HepG2 (cell line): ENCODE results near the gene NOPCHAP1. TPM values are rescaled to one million over a fixed set of nuclear protein-coding genes. Genes with fewer than 3 reads are reported as not detected.

Source experiments
- ATAC-seq: fragments of 200-7000 bp; cut with Tn5 transposase; 3 replicates; pipeline ENCODE4 v1.9.1; 2020; ENCODE audit warnings: mild to moderate bottlenecking, moderate library complexity
- BruUV-seq: library from RNA; stranded (reverse); fragments of 400-500 nt; replicated peaks from 2 replicates; lab custom pipeline; 2021; lab: Mats Ljungman, UMichigan
- CTCF ChIA-PET: fragments of 300-600 bp; formaldehyde crosslinking; extraction: SDS; loops from one replicate; lab custom pipeline; 2021; ENCODE audit warnings: low total read pairs, inconsistent platforms, low intra/inter-chr PET ratio; lab: Yijun Ruan, JAX
- POLR2A ChIA-PET: fragments of 350-600 bp; sonication (Branson Sonifier 250); formaldehyde crosslinking; loops from one replicate; lab custom pipeline; 2020; ENCODE audit warnings: antibody characterized with exemption, inconsistent platforms; lab: Yijun Ruan, JAX
- DNase-seq: peaks from one replicate; pipeline ENCODE4 v3.0.0-alpha.2; 2015; ENCODE audit warnings: low spot score
- FAIRE-seq: peaks from 3 replicates; lab custom pipeline; 2011; peaks lifted over from hg19 to GRCh38; lab: Jason Lieb, UNC
- H2AFZ ChIP-seq: one replicate; pipeline ENCODE4 v1.6.1; 2011; ENCODE audit warnings: low read length, inconsistent platforms
- H3K27ac ChIP-seq: fragments of 300-600 bp; 3 replicates; pipeline ENCODE4 v1.8.0; 2011; ENCODE audit warnings: mixed run types, mild to moderate bottlenecking, mixed read lengths, low read length, inconsistent platforms; ENCODE audit not compliant: insufficient read depth; ENCODE audit errors: extremely low read length
- H3K27me3 ChIP-seq, 2 experiments: fragments of 200-600 bp in 1 of 2; 2 replicates in 1 of 2; 3 replicates in 1 of 2; pipeline versions ENCODE4 v1.6.0 to v1.8.0; 2011; ENCODE audit warnings: low read length in 2 of 2, mild to moderate bottlenecking in 2 of 2, moderate library complexity in 2 of 2, inconsistent platforms in 1 of 2; ENCODE audit not compliant: insufficient read depth in 2 of 2, control insufficient read depth in 1 of 2
- H3K36me3 ChIP-seq, 2 experiments: fragments of 200-600 bp in 1 of 2; replicated peaks in 1 of 2; 2 replicates in 1 of 2; 3 replicates in 1 of 2; pipeline versions ENCODE4 v1.5.1 to v1.8.0; 2011; ENCODE audit warnings: low read length in 2 of 2, inconsistent platforms in 1 of 2; ENCODE audit not compliant: insufficient read depth in 2 of 2, control insufficient read depth in 1 of 2
- H3K4me1 ChIP-seq: 2 replicates; pipeline ENCODE4 v1.5.1; 2012; ENCODE audit warnings: low read length, inconsistent platforms; ENCODE audit not compliant: insufficient read depth
- H3K4me2 ChIP-seq: 2 replicates; pipeline ENCODE4 v1.6.0; 2011; ENCODE audit warnings: low read depth, low read length, inconsistent platforms
- H3K4me3 ChIP-seq, 3 experiments: fragments of 200-600 bp in 1 of 3; sonication (generic), shearing (Covaris generic) in 1 of 3; replicated peaks in 1 of 3; 2 replicates each; pipeline ENCODE4 v1.5.1; 2011 to 2016; ENCODE audit warnings: low read length in 3 of 3, inconsistent platforms in 2 of 3, low read depth in 2 of 3, mild to moderate bottlenecking in 2 of 3, control low read depth in 1 of 3, mixed read lengths in 1 of 3; ENCODE audit not compliant: insufficient read depth in 1 of 3
- H3K79me2 ChIP-seq: one replicate; pipeline ENCODE4 v1.6.1; 2011; ENCODE audit warnings: low read length, inconsistent platforms; ENCODE audit not compliant: insufficient read depth
- H3K9ac ChIP-seq: 2 replicates; pipeline ENCODE4 v1.6.0; 2011; ENCODE audit warnings: mild to moderate bottlenecking, low read depth, low read length, inconsistent platforms; ENCODE audit not compliant: insufficient read depth
- H3K9me3 ChIP-seq: 2 replicates; pipeline ENCODE4 v1.5.1; 2012; ENCODE audit warnings: mild to moderate bottlenecking, low read length
- H4K20me1 ChIP-seq: 2 replicates; pipeline ENCODE4 v1.6.0; 2011; ENCODE audit warnings: inconsistent platforms, mild to moderate bottlenecking, low read length, moderate library complexity; ENCODE audit not compliant: insufficient read depth
- EP300 ChIP-seq, 3 experiments: sonication (generic) in 1 of 3; formaldehyde crosslinking in 1 of 3; IDR thresholded peaks; 2 replicates each; pipeline versions ENCODE4 v1.5.1 to v1.6.1; 2011 to 2020; ENCODE audit warnings: low read depth in 2 of 3, low read length in 2 of 3, borderline replicate concordance in 1 of 3, improper control_type of control experiment in 1 of 3, mild to moderate bottlenecking in 1 of 3, missing genetic modification reagents in 1 of 3, moderate library complexity in 1 of 3
- NFIB ChIP-seq: sonication (generic); formaldehyde crosslinking; IDR thresholded peaks from 2 replicates; pipeline ENCODE4 v1.9.0; 2021; ENCODE audit warnings: missing genetic modification reagents, mild to moderate bottlenecking, borderline replicate concordance
- PHB2 ChIP-seq: fragments of 450-650 bp; IDR thresholded peaks from 2 replicates; pipeline ENCODE4 v1.6.1; 2018; ENCODE audit not compliant: partially characterized antibody
- YEATS4 ChIP-seq: sonication (generic); formaldehyde crosslinking; IDR thresholded peaks from 2 replicates; pipeline ENCODE4 v1.4.0; 2020; ENCODE audit warnings: missing genetic modification reagents, borderline replicate concordance
- ZBTB1 ChIP-seq: sonication (generic); formaldehyde crosslinking; IDR thresholded peaks from 2 replicates; pipeline ENCODE4 v1.4.0; 2020; ENCODE audit warnings: missing genetic modification reagents, borderline replicate concordance
- ZNF274 ChIP-seq: sonication (generic); formaldehyde crosslinking; IDR thresholded peaks from 2 replicates; pipeline ENCODE4 v1.5.1; 2020; ENCODE audit warnings: mild to moderate bottlenecking, missing genetic modification reagents
- ZNF460 ChIP-seq: sonication (generic); formaldehyde crosslinking; IDR thresholded peaks from 2 replicates; pipeline ENCODE4 v1.5.1; 2020; ENCODE audit warnings: missing genetic modification reagents, mild to moderate bottlenecking, borderline replicate concordance
- ZNF484 ChIP-seq: sonication (generic); formaldehyde crosslinking; IDR thresholded peaks from 2 replicates; pipeline ENCODE4 v1.5.1; 2020; ENCODE audit warnings: mild to moderate bottlenecking, low read depth, missing genetic modification reagents, borderline replicate concordance
- ZNF567 ChIP-seq: sonication (generic); formaldehyde crosslinking; IDR thresholded peaks from 2 replicates; pipeline ENCODE4 v1.8.1; 2023; ENCODE audit warnings: mild to moderate bottlenecking, missing genetic modification reagents, borderline replicate concordance
- ZNF577 ChIP-seq: sonication (generic); formaldehyde crosslinking; IDR thresholded peaks from 2 replicates; pipeline ENCODE4 v1.4.0; 2020; ENCODE audit warnings: mild to moderate bottlenecking, low read depth, missing genetic modification reagents, borderline replicate concordance
- ZNF609 ChIP-seq: sonication (generic); formaldehyde crosslinking; IDR thresholded peaks from 2 replicates; pipeline ENCODE4 v1.4.0; 2020; ENCODE audit warnings: mild to moderate bottlenecking, missing genetic modification reagents, borderline replicate concordance
- ZNF672 ChIP-seq: sonication (generic); formaldehyde crosslinking; IDR thresholded peaks from 2 replicates; pipeline ENCODE4 v1.8.1; 2022; ENCODE audit warnings: missing genetic modification reagents
- ZNF768 ChIP-seq: sonication (generic); formaldehyde crosslinking; IDR thresholded peaks from 2 replicates; pipeline ENCODE4 v1.4.0; 2020; ENCODE audit warnings: missing genetic modification reagents
- ZNF891 ChIP-seq: sonication (generic); formaldehyde crosslinking; IDR thresholded peaks from 2 replicates; pipeline ENCODE4 v1.5.0; 2020; ENCODE audit warnings: mild to moderate bottlenecking, missing genetic modification reagents
- WGBS: methylation state at CpG from one replicate; pipeline ENCODE4 v1.1.6; 2017; ENCODE audit warnings: low lambda C conversion rate; 5-methylcytosine and 5-hydroxymethylcytosine counted together
- in situ Hi-C: cut with HindIII; loops from 2 replicates; pipeline ENCODE4 v1.10.0; 2017; ENCODE audit warnings: low pct_unique_long_range_greater_than_20kb; ENCODE audit not compliant: extremely low pct_ligation_motif_present
- intact Hi-C: fragments of 100-400 bp; cut with micrococcal nuclease; formaldehyde crosslinking; loops from one replicate; pipeline ENCODE4 v1.10.0; 2022; ENCODE audit not compliant: unreplicated experiment
- polyA plus RNA-seq, 8 experiments: library from polyadenylated mRNA; depleted of rRNA in 3 of 8; stranded (reverse) in 7 of 8; unstranded in 1 of 8; fragments of >200 nt; fragmentation: Illumina TruSeq in 4 of 8; extraction: Trizol in 4 of 8; gene quantifications; 2 replicates each; pipeline versions ENCODE4 v1.2.1 to v1.2.3, GENCODE V29; 2011 to 2016; ENCODE audit warnings: low read depth in 4 of 8, missing spikeins in 1 of 8, mixed read lengths in 1 of 8; ENCODE audit not compliant: insufficient read depth in 1 of 8
- total RNA-seq, 5 experiments: library from RNA; depleted of rRNA; stranded (reverse); fragments of >200 nt; fragmentation: Illumina TruSeq; extraction: Trizol; gene quantifications; 2 replicates each; pipeline ENCODE4 v1.2.3, GENCODE V29; 2016; ENCODE audit warnings: low read depth in 1 of 5
- TF ChIP-seq, protein P1 (sequence below): sonication (generic); formaldehyde crosslinking; IDR thresholded peaks from 2 replicates; pipeline ENCODE4 v1.5.0; 2020; ENCODE audit warnings: mild to moderate bottlenecking, missing genetic modification reagents

Gene NOPCHAP1
- total and polyA plus RNA-seq, 2 of the 13 experiments (the other 11 are each of a cell fraction or from before 2014, with no cell fraction given), result 5.7 to 38.1 TPM

- TF ChIP-seq ZNF609 (no peak), ZBTB1 (CRISPR knock-in tag) (no peak)
- TF ChIP-seq, protein P1, sequence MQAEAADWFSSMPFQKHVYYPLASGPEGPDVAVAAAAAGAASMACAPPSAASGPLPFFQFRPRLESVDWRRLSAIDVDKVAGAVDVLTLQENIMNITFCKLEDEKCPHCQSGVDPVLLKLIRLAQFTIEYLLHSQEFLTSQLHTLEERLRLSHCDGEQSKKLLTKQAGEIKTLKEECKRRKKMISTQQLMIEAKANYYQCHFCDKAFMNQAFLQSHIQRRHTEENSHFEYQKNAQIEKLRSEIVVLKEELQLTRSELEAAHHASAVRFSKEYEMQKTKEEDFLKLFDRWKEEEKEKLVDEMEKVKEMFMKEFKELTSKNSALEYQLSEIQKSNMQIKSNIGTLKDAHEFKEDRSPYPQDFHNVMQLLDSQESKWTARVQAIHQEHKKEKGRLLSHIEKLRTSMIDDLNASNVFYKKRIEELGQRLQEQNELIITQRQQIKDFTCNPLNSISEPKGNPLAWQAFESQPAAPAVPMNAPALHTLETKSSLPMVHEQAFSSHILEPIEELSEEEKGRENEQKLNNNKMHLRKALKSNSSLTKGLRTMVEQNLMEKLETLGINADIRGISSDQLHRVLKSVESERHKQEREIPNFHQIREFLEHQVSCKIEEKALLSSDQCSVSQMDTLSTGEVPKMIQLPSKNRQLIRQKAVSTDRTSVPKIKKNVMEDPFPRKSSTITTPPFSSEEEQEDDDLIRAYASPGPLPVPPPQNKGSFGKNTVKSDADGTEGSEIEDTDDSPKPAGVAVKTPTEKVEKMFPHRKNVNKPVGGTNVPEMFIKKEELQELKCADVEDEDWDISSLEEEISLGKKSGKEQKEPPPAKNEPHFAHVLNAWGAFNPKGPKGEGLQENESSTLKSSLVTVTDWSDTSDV (CRISPR knock-in tag), result no peak
Measured at GRCh38 chr12:105018776-105019175, 32.7 kb downstream of the NOPCHAP1 start (continued).

- no peak for FAIRE-seq
- Histone ChIP-seq H3K27me3 (no peaks in the 10 kb centered on the region), H2AFZ (no peak overlapping the region), H3K79me2 (no peaks in the 10 kb centered on the region), H3K4me2 (no peak overlapping the region), H3K27ac (no peak overlapping the region), H3K9ac (no peak overlapping the region), H3K4me3 (no peak overlapping the region), H3K36me3 (no peaks in the 10 kb centered on the region; a peak in 1 of 5 replicates), H3K4me1 (no peaks in the 10 kb centered on the region), H4K20me1 (no peaks in the 10 kb centered on the region), H3K9me3 (no peaks in the 10 kb centered on the region)
- WGBS, result 96% methylated on average over 3 of the region's 3 CpGs
- ChIA-PET CTCF (no interaction called here), POLR2A (no interaction called here)
- BruUV-seq, result no TSS peak
- ATAC-seq, result no peak
- intact Hi-C loops (no loop called here), in situ Hi-C loops (no loop called here)
- DNase-seq, result no peak
- TF ChIP-seq EP300 (IDR thresholded peaks at IDR 0.05; ENCODE audit: low read depth in 2 of 2, low read length in 2 of 2), result no peak
- TF ChIP-seq EP300 (CRISPR knock-in tag; IDR thresholded peaks at IDR 0.05; ENCODE audit: borderline replicate concordance), result no peak
- TF ChIP-seq ZNF672, result no peak
- no peak for TF ChIP-seq PHB2
- TF ChIP-seq ZNF768 (CRISPR knock-in tag), result no peak
- no peak for TF ChIP-seq ZNF891
- no peak for TF ChIP-seq ZNF274 (CRISPR knock-in tag)
- no peak for TF ChIP-seq NFIB (CRISPR knock-in tag)
- no peak for TF ChIP-seq ZNF577
- no peak for TF ChIP-seq YEATS4 (CRISPR knock-in tag)
- no peak for TF ChIP-seq ZNF460 (CRISPR knock-in tag)
- no peak for TF ChIP-seq ZNF567 (CRISPR knock-in tag)
- TF ChIP-seq ZNF484 (CRISPR knock-in tag), result no peak
Measured at GRCh38 chr12:105020241-105020962, 34.3 kb downstream of the NOPCHAP1 start.
